ENCODE data around the gene IPO4.

IPO4 gene

DNA sequence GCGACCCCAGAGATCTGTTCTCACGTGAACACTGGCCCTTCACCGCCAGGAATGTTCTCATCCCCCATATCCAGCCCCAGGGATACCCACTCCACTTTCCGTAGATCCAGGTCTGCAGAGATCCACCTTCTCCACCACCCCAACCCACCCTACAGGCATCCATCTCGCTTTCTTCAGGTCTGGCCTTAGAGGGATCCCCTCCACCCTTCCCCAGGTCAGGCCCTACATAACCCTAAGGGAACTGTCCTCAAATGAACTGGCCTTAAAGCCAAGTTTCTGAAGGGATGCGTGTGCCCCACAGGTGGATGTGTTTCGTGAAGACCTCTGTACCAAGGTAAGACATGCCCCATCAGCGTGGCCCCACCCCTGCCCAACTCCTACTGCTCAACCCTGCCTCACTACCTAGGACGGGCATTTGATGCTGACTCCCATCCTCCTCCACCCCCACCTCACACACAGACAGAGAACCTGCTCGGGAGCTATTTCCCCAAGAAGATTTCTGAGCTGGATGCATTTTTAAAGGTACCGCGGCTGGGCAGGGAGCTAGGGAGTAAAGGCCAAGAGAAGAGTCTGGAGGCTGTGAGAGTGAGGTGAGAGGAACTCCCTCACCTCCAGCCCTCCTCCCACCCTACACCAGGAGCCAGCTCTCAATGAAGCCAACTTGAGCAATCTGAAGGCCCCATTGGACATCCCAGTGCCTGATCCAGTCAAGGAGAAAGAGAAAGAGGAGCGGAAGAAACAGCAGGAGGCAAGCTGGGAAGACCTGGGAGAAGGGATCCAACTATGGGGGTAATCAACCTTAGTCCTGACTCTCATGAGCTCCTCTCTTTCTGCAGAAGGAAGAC, 51.7 kb downstream of the IPO4 start:
- DNase-seq (ENCODE audit: low spot score) = no peak
- TF ChIP-seq, protein P1, sequence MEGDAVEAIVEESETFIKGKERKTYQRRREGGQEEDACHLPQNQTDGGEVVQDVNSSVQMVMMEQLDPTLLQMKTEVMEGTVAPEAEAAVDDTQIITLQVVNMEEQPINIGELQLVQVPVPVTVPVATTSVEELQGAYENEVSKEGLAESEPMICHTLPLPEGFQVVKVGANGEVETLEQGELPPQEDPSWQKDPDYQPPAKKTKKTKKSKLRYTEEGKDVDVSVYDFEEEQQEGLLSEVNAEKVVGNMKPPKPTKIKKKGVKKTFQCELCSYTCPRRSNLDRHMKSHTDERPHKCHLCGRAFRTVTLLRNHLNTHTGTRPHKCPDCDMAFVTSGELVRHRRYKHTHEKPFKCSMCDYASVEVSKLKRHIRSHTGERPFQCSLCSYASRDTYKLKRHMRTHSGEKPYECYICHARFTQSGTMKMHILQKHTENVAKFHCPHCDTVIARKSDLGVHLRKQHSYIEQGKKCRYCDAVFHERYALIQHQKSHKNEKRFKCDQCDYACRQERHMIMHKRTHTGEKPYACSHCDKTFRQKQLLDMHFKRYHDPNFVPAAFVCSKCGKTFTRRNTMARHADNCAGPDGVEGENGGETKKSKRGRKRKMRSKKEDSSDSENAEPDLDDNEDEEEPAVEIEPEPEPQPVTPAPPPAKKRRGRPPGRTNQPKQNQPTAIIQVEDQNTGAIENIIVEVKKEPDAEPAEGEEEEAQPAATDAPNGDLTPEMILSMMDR (IDR thresholded peaks at IDR 0.05) = no peak
- H3K27ac ChIP-seq = peak overlapping the region; percentile 90 to 91
- H3K4me3 ChIP-seq = peak overlapping the region; percentile 83

DNA sequence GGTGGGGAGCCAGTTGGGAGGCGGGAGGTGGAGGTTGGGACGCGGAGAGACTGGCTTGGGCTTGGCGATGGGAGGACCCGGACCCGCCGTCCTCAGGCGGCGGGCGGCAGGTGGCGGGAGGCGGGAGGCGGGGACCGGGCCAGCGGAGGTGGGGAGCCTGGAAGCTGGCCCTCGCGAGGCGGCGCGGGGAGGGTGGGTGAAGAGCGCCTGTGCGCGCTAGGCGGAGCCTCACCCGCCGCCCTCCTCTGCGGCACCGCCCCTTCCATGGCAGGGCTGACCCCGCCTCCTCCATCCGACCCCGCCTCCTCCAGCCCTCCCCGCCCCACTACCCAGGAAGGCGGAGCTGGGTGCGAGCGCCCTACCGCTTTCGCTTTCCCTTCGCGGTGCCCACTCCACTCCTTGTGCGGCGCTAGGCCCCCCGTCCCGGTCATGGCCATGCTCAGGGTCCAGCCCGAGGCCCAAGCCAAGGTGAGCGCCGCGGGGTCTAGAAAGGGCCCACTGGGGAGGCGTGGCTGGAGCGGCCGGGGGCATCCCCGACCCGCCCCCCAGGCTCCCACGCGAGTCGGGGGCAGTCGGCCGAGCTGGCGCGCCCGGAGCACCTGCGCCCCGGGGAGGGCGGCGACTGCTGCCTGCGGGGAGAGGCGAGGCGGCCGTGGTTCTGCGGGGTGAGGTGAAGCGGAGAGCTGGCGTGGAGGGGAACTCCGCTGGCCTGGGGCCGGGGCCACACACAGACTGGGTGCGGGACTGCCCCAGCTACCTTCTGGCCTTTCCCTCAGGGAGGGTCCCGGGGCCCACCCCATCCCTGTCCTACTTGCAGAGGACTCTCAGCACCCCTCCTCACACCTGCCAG, 52.6 kb downstream of the IPO4 start, which contains the start of gene PSME1:
PSME1 (plus strand) TSS at position 361 of the 850 bp plus-strand sequence; CDS start at position 430, 69 bp downstream.
- Histone ChIP-seq H3K4me3 (peak within 1 kb of the TSS; percentile 83), H3K27ac (peak within 1 kb of the TSS; percentile 90 to 91)
- peak; percentile 94 for DNase-seq (ENCODE audit: low spot score)
- TF ChIP-seq, protein P1 (IDR thresholded peaks at IDR 0.05) = no peak

DNA sequence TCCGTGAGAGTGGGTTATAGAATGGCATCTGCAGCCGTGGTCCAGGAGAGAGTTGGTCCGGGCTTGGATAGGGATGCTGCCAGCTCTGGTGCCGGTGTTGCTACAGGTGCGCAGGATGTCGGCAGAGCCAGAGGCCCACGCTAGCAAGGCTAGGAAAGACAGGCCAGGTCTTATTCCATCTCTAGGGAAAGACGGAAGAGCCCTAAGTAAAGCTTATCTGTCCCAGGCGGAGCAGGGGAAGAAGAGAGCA, 53.1 kb downstream of the IPO4 start:
- peak overlapping the region; percentile 90 to 91 for H3K27ac ChIP-seq
- TF ChIP-seq, protein P1 (IDR thresholded peaks at IDR 0.05) = no peak
- no peak for DNase-seq (ENCODE audit: low spot score)
- H3K4me3 ChIP-seq = peak overlapping the region; percentile 83

DNA sequence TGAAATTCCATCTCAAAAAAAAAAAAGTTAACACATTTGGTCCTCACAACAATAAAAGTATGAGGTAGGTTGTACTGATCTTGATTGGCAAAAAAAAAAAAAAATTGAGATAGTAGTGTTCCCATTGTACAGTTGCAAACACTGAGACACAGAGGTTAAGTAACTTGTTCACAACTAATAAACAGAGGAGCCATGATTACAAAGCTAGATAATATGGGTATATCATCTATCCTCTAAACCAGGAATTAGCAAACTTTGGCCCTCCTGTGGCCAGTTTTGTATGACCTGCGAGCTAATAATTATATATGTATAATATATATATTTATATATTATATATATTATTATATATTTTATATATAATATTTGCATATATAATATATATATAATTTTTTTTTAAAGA, 54.9 kb downstream of the IPO4 start:
- Histone ChIP-seq H3K27ac (no peak overlapping the region), H3K4me3 (no peak overlapping the region)
- DNase-seq (ENCODE audit: low spot score) = no peak
- TF ChIP-seq, protein P1 (IDR thresholded peaks at IDR 0.05) = no peak

DNA sequence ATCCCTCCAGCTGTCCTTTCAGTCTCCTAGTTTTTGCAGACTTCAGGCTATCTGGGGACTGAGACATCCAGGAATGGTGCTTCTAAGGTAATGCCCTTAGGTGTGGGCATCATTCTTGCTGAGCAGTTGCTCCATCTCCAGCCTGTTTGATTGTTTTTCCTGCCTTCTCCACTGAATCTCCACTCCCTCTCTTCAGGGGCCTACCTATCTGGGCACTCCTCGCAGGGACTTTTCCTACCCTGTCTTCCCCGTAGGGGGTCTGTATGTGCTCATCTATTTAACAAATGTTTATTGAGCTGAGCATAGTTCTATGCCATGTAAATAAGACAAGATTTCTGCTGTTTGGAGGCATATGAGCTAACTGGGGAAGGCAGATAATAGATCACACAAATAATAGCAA, 55.6 kb downstream of the IPO4 start:
- Histone ChIP-seq H3K4me3 (no peak overlapping the region), H3K27ac (no peak overlapping the region)
- DNase-seq (ENCODE audit: low spot score) = no peak
- TF ChIP-seq, protein P1 (IDR thresholded peaks at IDR 0.05) = no peak

DNA sequence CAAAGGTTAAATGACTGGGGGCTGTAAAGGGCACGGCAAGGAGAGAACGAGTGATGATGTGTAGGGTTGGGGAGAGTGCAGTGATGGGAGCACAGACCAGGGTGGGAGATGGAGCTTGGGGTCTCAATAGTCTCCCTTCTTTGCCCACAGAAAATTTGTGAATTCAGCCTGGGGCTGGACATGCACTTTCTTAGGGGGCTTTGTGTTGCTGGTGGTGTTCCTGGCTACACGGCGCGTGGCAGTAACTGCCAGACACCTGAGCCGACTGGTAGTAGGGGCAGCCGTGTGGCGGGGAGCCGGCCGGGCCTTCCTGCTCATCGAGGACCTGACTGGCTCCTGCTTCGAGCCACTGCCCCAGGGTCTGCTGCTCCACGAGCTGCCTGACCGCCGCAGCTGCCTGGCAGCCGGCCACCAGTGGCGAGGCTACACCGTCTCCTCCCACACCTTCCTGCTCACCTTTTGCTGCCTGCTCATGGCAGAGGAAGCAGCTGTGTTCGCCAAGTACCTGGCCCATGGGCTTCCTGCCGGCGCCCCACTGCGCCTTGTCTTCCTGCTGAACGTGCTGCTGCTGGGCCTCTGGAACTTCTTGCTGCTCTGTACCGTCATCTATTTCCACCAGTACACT, 56.4 kb downstream of the IPO4 start:
- TF ChIP-seq, protein P1 (IDR thresholded peaks at IDR 0.05) = no peak
- Histone ChIP-seq H3K27ac (no peak overlapping the region), H3K4me3 (no peak overlapping the region)
- DNase-seq (ENCODE audit: low spot score) = no peak
